GM12878 (cell line): ENCODE data around the gene DAZ4. TPM values are rescaled to one million over a fixed set of nuclear protein-coding genes. Genes with fewer than 3 reads are reported as not detected.
"Not testable (repeated sequence)": the region's sequence is repeated elsewhere in the genome, so short reads cannot be mapped to it uniquely, and the experiment has no call there.

Source experiments
- ATAC-seq: fragments of 200-7000 bp; cut with Tn5 transposase; 3 replicates; pipeline ENCODE4 v1.9.1; 2020; ENCODE audit warnings: mild to moderate bottlenecking, moderate library complexity
- BruUV-seq: library from RNA; stranded (reverse); fragments of 400-500 nt; replicated peaks from 2 replicates; lab custom pipeline; 2021; lab: Mats Ljungman, UMichigan
- CTCF ChIA-PET: fragments of 300-600 bp; sonication (Branson Sonifier 250); formaldehyde crosslinking; extraction: SDS; loops from one replicate; lab custom pipeline; 2021; ENCODE audit warnings: inconsistent platforms; lab: Yijun Ruan, JAX
- POLR2A ChIA-PET: fragments of 350-600 bp; formaldehyde crosslinking; extraction: SDS; loops from one replicate; lab custom pipeline; 2021; ENCODE audit warnings: inconsistent platforms; lab: Charles Lee
- RAD21 ChIA-PET: fragments of 300-600 bp; sonication (Branson Sonifier 250); formaldehyde crosslinking; loops from one replicate; lab custom pipeline; 2023; ENCODE audit warnings: antibody characterized with exemption; ENCODE audit not compliant: unreplicated experiment; lab: Charles Lee
- SMC1A ChIA-PET: fragments of 300-600 bp; sonication (Branson Sonifier 250); formaldehyde crosslinking; loops from one replicate; lab custom pipeline; 2023; ENCODE audit not compliant: unreplicated experiment, uncharacterized antibody; lab: Charles Lee
- DNase-seq: peaks from one replicate; pipeline ENCODE4 v3.0.0-alpha.2; 2011; ENCODE audit warnings: low read depth, low spot score
- FAIRE-seq: peaks from 3 replicates; lab custom pipeline; 2011; peaks lifted over from hg19 to GRCh38; lab: Jason Lieb, UNC
- H2AFZ ChIP-seq: 2 replicates; pipeline ENCODE4 v1.6.0; 2011; ENCODE audit warnings: low read depth, low read length, control low read depth; ENCODE audit not compliant: control insufficient read depth
- H3K27ac ChIP-seq: 2 replicates; pipeline ENCODE4 v1.5.1; 2011; ENCODE audit warnings: control low read depth; ENCODE audit not compliant: control insufficient read depth, insufficient read depth
- H3K27me3 ChIP-seq, 2 experiments: replicated peaks in 1 of 2; 2 replicates each; pipeline versions ENCODE4 v1.6.0 to v1.6.1; 2011; ENCODE audit warnings: low read length in 1 of 2; ENCODE audit not compliant: control insufficient read depth in 2 of 2, insufficient read depth in 2 of 2
- H3K36me3 ChIP-seq, 2 experiments: 2 replicates each; pipeline ENCODE4 v1.5.1; 2011; ENCODE audit warnings: low read length in 1 of 2; ENCODE audit not compliant: control insufficient read depth in 2 of 2, insufficient read depth in 2 of 2
- H3K4me1 ChIP-seq: 2 replicates; pipeline ENCODE4 v1.6.1; 2011; ENCODE audit warnings: mild to moderate bottlenecking, low read length, moderate library complexity, mixed read lengths; ENCODE audit not compliant: control insufficient read depth, insufficient read depth
- H3K4me2 ChIP-seq: 2 replicates; pipeline ENCODE4 v1.6.0; 2011; ENCODE audit warnings: control low read depth; ENCODE audit not compliant: control insufficient read depth, insufficient read depth
- H3K4me3 ChIP-seq: fragments of 200-600 bp; sonication (generic); 2 replicates; pipeline ENCODE4 v1.5.1; 2016
- H3K79me2 ChIP-seq: 2 replicates; pipeline ENCODE4 v1.6.0; 2011; ENCODE audit warnings: low read length; ENCODE audit not compliant: control insufficient read depth, insufficient read depth
- H3K9ac ChIP-seq: 2 replicates; pipeline ENCODE4 v1.8.0; 2011; ENCODE audit warnings: low read length, control low read depth, mixed read lengths; ENCODE audit not compliant: control insufficient read depth, insufficient read depth
- H3K9me3 ChIP-seq: replicated peaks from 3 replicates; pipeline ENCODE4 v1.5.1; 2011; ENCODE audit warnings: mild to moderate bottlenecking, low read length; ENCODE audit not compliant: control insufficient read depth, insufficient read depth
- H4K20me1 ChIP-seq: 2 replicates; pipeline ENCODE4 v1.6.0; 2011; ENCODE audit not compliant: control insufficient read depth, insufficient read depth
- WGBS: methylation state at CpG from one replicate; pipeline ENCODE4 v1.1.6; 2016; ENCODE audit warnings: low lambda C conversion rate; ENCODE audit not compliant: insufficient replicate concordance, insufficient coverage; ENCODE audit errors: missing lambda C conversion rate; 5-methylcytosine and 5-hydroxymethylcytosine counted together
- in situ Hi-C: fragments of 300-500 bp; cut with MboI; formaldehyde crosslinking; loops from 9 replicates; pipeline ENCODE4 v1.14.3; 2018; ENCODE audit warnings: mixed read lengths
- intact Hi-C: fragments of 100-400 bp; cut with micrococcal nuclease; formaldehyde crosslinking; loops from one replicate; pipeline ENCODE4 v1.14.2; 2022; ENCODE audit not compliant: unreplicated experiment
- polyA plus RNA-seq, 11 experiments: library from polyadenylated mRNA; depleted of rRNA in 4 of 11; unstranded in 6 of 11; stranded (reverse) in 5 of 11; fragments of >200 nt; fragmentation: Nextera tagmentation in 4 of 11; fragmentation: Illumina TruSeq in 1 of 11; extraction: Ambion mirVana in 4 of 11; extraction: Trizol in 1 of 11; gene quantifications; 1 replicate in 1 of 11; 2 replicates in 10 of 11; pipeline versions ENCODE4 v1.2.1 to v1.2.3, GENCODE V29; 2011 to 2016; ENCODE audit warnings: inconsistent platforms in 2 of 11, missing spikeins in 2 of 11, low read depth in 1 of 11
- total RNA-seq, 4 experiments: library from RNA; depleted of rRNA in 3 of 4; stranded (reverse); fragments of >200 nt in 3 of 4; fragmentation: Illumina TruSeq in 1 of 4; extraction: Trizol in 1 of 4; gene quantifications; 2 replicates each; pipeline versions ENCODE4 v1.2.1 to v1.2.3, GENCODE V29; 2013 to 2021

The DAZ4 gene
- total and polyA plus RNA-seq, 10 of the 15 experiments (the other 5 are each of a cell fraction or from before 2014, with no cell fraction given) = not detected

DNA sequence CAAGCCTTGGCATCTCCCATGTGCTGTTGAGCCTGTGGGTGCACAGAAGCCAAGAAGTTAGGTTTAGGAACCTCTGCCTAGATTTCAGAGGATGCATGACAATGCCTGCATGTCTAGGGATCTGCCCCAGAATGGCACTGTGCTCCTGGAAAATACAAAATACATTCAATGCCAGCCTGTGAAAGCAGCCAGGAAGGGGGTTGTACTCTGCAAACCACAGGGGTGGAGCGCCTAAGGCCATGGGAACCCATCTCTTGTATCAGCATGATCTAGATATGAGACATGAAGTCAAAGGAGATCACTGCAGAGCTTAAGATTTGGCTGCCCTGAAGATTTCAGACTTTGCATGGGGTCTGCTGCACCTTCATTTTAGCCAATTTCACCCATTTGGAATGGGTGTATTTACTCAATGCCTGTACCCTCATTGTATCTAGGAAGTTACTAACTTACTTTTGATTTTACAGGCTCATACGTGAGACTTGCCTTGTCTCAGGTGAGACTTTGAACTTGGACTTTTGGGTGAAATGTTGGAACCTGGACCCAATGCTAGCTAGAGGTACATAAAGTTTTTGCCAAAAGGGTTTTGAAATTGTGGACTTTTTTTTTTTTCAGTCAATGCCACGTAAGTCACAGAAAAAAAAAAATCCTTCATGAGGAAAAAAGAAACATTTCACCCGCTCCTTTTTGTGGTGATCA is 9.4 kb upstream of the DAZ4 start:
- DNase-seq, intact Hi-C loops, H3K9ac ChIP-seq, H3K4me2 ChIP-seq, H3K9me3 ChIP-seq, H3K27me3 ChIP-seq, in situ Hi-C loops, ATAC-seq, FAIRE-seq, H2AFZ ChIP-seq, CTCF ChIA-PET, H3K36me3 ChIP-seq, H3K27ac ChIP-seq, H3K4me3 ChIP-seq, H3K4me1 ChIP-seq, POLR2A ChIA-PET, H3K79me2 ChIP-seq, SMC1A ChIA-PET, H4K20me1 ChIP-seq, BruUV-seq, RAD21 ChIA-PET: not testable (repeated sequence)
- WGBS = no CpG with 5 or more reads among the region's 4 CpGs

DNA sequence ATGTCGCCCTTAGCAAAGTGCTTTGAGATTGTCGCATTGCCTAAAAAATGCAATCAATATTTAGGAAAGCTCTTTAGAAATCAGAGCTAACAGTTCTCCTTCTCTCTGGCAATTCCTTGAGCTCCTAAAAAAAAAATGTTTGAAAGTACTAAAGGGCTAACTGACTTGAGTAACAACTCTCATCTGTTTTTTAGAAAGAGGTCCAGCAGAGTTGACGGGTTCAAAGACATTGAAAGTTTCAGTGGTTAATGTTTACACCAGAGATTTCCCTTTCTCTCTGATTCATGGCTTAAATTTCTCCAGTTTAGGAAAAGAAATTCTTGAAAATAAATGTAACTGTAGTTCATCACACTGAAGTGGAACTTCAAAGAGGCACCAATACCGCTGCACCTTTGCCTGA is 8.7 kb upstream of the DAZ4 start:
- intact Hi-C loops, H3K9me3 ChIP-seq, H3K9ac ChIP-seq, BruUV-seq, H3K36me3 ChIP-seq, H4K20me1 ChIP-seq, POLR2A ChIA-PET, FAIRE-seq, CTCF ChIA-PET, SMC1A ChIA-PET, ATAC-seq, H3K79me2 ChIP-seq, in situ Hi-C loops, H3K4me2 ChIP-seq, H3K27me3 ChIP-seq, H2AFZ ChIP-seq, H3K27ac ChIP-seq, RAD21 ChIA-PET, DNase-seq, H3K4me3 ChIP-seq, H3K4me1 ChIP-seq: not testable (repeated sequence)
- WGBS = no CpG with 5 or more reads among the region's 4 CpGs

Other genes with a start within 250 kb of the DAZ4 start
- gene BPY2B, start 215.9 kb upstream of the DAZ4 start, total RNA-seq (2014; rRNA removed) = not detected in 2 replicates
- not detected in 2 replicates for gene BPY2B, start 215.9 kb upstream of the DAZ4 start, total RNA-seq (2014; rRNA removed; fragmentation: Illumina TruSeq; extraction: Trizol)
- not detected in 2 replicates for gene BPY2B, start 215.9 kb upstream of the DAZ4 start, total RNA-seq (2021)
- gene BPY2B, start 215.9 kb upstream of the DAZ4 start, polyA plus RNA-seq (2011; rRNA removed) = not detected in 2 replicates
- not detected in 2 replicates for gene BPY2B, start 215.9 kb upstream of the DAZ4 start, polyA plus RNA-seq (2014; fragmentation: Illumina TruSeq; extraction: Trizol)
- not detected for gene BPY2B, start 215.9 kb upstream of the DAZ4 start, polyA plus RNA-seq (2014; fragmentation: Nextera tagmentation; extraction: Ambion mirVana)
- gene BPY2B, start 215.9 kb upstream of the DAZ4 start, polyA plus RNA-seq (2014; rRNA removed) = not detected in 2 replicates
- gene BPY2B, start 215.9 kb upstream of the DAZ4 start, polyA plus RNA-seq (2016; fragmentation: Nextera tagmentation; extraction: Ambion mirVana) = not detected
- gene DAZ3, start 20.5 kb upstream of the DAZ4 start, total RNA-seq (2014; rRNA removed) = not detected in 2 replicates
- gene DAZ3, start 20.5 kb upstream of the DAZ4 start, total RNA-seq (2014; rRNA removed; fragmentation: Illumina TruSeq; extraction: Trizol) = not detected in 2 replicates
- gene DAZ3, start 20.5 kb upstream of the DAZ4 start, total RNA-seq (2021) = not detected in 2 replicates
- gene DAZ3, start 20.5 kb upstream of the DAZ4 start, polyA plus RNA-seq (2011; rRNA removed) = not detected in 2 replicates
- not detected in 2 replicates for gene DAZ3, start 20.5 kb upstream of the DAZ4 start, polyA plus RNA-seq (2014; fragmentation: Illumina TruSeq; extraction: Trizol)
- gene DAZ3, start 20.5 kb upstream of the DAZ4 start, polyA plus RNA-seq (2014; fragmentation: Nextera tagmentation; extraction: Ambion mirVana) = not detected
- not detected in 2 replicates for gene DAZ3, start 20.5 kb upstream of the DAZ4 start, polyA plus RNA-seq (2014; rRNA removed)
- gene DAZ3, start 20.5 kb upstream of the DAZ4 start, polyA plus RNA-seq (2016; fragmentation: Nextera tagmentation; extraction: Ambion mirVana) = not detected
- not detected in 2 replicates for gene BPY2C, start 218.2 kb downstream of the DAZ4 start, total RNA-seq (2014; rRNA removed)
- not detected in 2 replicates for gene BPY2C, start 218.2 kb downstream of the DAZ4 start, total RNA-seq (2014; rRNA removed; fragmentation: Illumina TruSeq; extraction: Trizol)
- gene BPY2C, start 218.2 kb downstream of the DAZ4 start, total RNA-seq (2021) = not detected in 2 replicates
- gene BPY2C, start 218.2 kb downstream of the DAZ4 start, polyA plus RNA-seq (2011; rRNA removed) = not detected in 2 replicates
- gene BPY2C, start 218.2 kb downstream of the DAZ4 start, polyA plus RNA-seq (2014; fragmentation: Illumina TruSeq; extraction: Trizol) = not detected in 2 replicates
- gene BPY2C, start 218.2 kb downstream of the DAZ4 start, polyA plus RNA-seq (2014; fragmentation: Nextera tagmentation; extraction: Ambion mirVana) = not detected
- gene BPY2C, start 218.2 kb downstream of the DAZ4 start, polyA plus RNA-seq (2014; rRNA removed) = not detected in 2 replicates
- gene BPY2C, start 218.2 kb downstream of the DAZ4 start, polyA plus RNA-seq (2016; fragmentation: Nextera tagmentation; extraction: Ambion mirVana) = not detected